Adrenal gland (tissue), 12 donors: ENCODE results near the gene CRYGN. TPM values are rescaled to one million over a fixed set of nuclear protein-coding genes. Genes with fewer than 3 reads are reported as not detected.

Experiments
- DNase-seq, 7 donors: peaks; one replicate each; pipeline ENCODE4 v3.0.0-alpha.2; 2019 to 2020
- H3K27ac ChIP-seq, 5 donors: fragments of 200-600 bp; sonication (generic) in 4 of 5; 1 replicate in 3 of 5; 2 replicates in 2 of 5; pipeline versions ENCODE4 v1.5.1 to v1.8.0; 2016 to 2020; ENCODE audit warnings: mild to moderate bottlenecking in 1 of 5
- H3K27me3 ChIP-seq: fragments of 200-600 bp; 2 replicates; pipeline ENCODE4 v1.8.0; 2021
- H3K36me3 ChIP-seq, 2 donors: fragments of 200-600 bp; replicated peaks in 1 of 2; 1 replicate in 1 of 2; 2 replicates in 1 of 2; pipeline versions ENCODE4 v1.5.1 to v1.8.0; 2018 to 2022
- H3K4me1 ChIP-seq, 2 donors: fragments of 200-600 bp; replicated peaks in 1 of 2; 1 replicate in 1 of 2; 2 replicates in 1 of 2; pipeline versions ENCODE4 v1.5.1 to v1.8.0; 2018 to 2021
- H3K4me3 ChIP-seq, 4 donors: fragments of 200-600 bp; sonication (generic) in 3 of 4; one replicate each; pipeline ENCODE4 v1.5.1; 2016 to 2018
- H3K9me3 ChIP-seq, 3 donors: fragments of 200-600 bp; sonication (generic) in 1 of 3; replicated peaks in 1 of 3; 1 replicate in 2 of 3; 2 replicates in 1 of 3; pipeline versions ENCODE4 v1.5.1 to v1.8.0; 2016 to 2021
- POLR2A ChIP-seq, 2 donors: fragments of 450-650 bp; IDR thresholded peaks; one replicate each; pipeline ENCODE4 v1.6.1; 2017; ENCODE audit warnings: antibody characterized with exemption in 2 of 2, mild to moderate bottlenecking in 2 of 2, moderate library complexity in 1 of 2
- WGBS, 4 donors: extraction: QIAGEN DNeasy Blood & Tissue Kit in 2 of 4; methylation state at CpG; one replicate each; pipeline versions ENCODE4 v1.1.5 to v1.1.7; 2013 to 2017; 5-methylcytosine and 5-hydroxymethylcytosine counted together
- intact Hi-C, 2 donors: fragments of 100-400 bp; cut with DNase I; formaldehyde crosslinking; loops; one replicate each; pipeline versions ENCODE4 v1.14.1 to v1.15.0; 2022 to 2023
- polyA plus RNA-seq, 3 donors: library from polyadenylated mRNA; stranded (reverse); fragments of 200-250 nt in 2 of 3; fragments of 350-450 nt in 1 of 3; fragmentation: Illumina TruSeq in 1 of 3; extraction: RNeasy Lipid Tissue Mini Kit (QIAGEN cat#74804) in 1 of 3; gene quantifications; one replicate each; pipeline ENCODE4 v1.2.3, GENCODE V29; 2013 to 2014
- total RNA-seq, 9 donors: library from RNA; depleted of rRNA in 4 of 9; stranded (reverse); fragments of >200 nt in 4 of 9; fragments of 120-200 nt in 1 of 9; fragmentation: NEBNext Ultra II Directional in 1 of 9; extraction: Animal tissue kit (Norgen Biotek cat#: 25700) in 1 of 9; gene quantifications; one replicate each; pipeline versions ENCODE4 v1.1.0 to v1.2.4, GENCODE V29; 2013 to 2023
- TF ChIP-seq, protein P1 (sequence below), 6 experiments: fragments of 450-650 bp in 4 of 6; fragments of 200-600 bp in 2 of 6; sonication (generic) in 1 of 6; IDR thresholded peaks; 1 replicate in 5 of 6; 2 replicates in 1 of 6; pipeline versions ENCODE4 v1.5.1 to v1.8.0; 2016 to 2021; ENCODE audit warnings: antibody characterized with exemption in 6 of 6, mild to moderate bottlenecking in 2 of 6, moderate library complexity in 1 of 6
- donor health status: healthy with polysubstance abuse.
- donor health status: Bipolar disorder and iron deficiency.
- donor health status: DM: yes; HTN: yes; CAD: no.
- donor health status: DM: no; HTN: no; CAD: no.
- donor health status: DM: no; HTN: no; CAD: no.
- donor health status: DM: yes; HTN: yes; CAD: no.

The CRYGN gene
- total and polyA plus RNA-seq, 12 donors: 0.11 to 0.88 (median 0.49) TPM; not detected in 6

DNA sequence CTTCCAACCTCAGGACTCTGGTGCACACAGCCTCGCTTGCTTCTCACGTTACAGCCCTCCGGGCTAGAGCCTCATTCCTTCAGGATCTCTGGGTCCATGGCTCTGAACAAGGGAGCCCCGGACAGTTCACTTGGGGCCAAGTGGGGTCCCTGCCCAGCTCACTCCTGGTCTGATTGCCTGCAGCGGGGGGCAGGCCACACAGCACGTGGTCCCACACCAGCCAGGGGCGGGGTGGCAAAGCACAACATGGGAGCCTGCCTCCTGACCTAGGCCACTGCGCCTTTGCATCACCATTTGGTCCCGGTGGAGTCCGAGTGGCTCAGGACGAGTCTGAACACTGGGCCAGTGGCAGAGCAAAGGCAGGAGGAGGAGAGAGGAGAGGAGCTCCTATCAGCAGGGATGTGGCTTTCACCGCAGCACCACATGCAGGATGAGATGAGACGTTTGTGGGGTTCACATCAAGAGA is 13.4 kb upstream of the CRYGN start:
- peak in 3 of 7 donors; percentile 10 to 40 (median 11) for DNase-seq
- WGBS, 4 donors: 78 to 85% (median 84%) methylated on average over 7 to 13 of the region's 13 CpGs
- no peak for TF ChIP-seq POLR2A (IDR thresholded peaks at IDR 0.05)
- TF ChIP-seq, protein P1, sequence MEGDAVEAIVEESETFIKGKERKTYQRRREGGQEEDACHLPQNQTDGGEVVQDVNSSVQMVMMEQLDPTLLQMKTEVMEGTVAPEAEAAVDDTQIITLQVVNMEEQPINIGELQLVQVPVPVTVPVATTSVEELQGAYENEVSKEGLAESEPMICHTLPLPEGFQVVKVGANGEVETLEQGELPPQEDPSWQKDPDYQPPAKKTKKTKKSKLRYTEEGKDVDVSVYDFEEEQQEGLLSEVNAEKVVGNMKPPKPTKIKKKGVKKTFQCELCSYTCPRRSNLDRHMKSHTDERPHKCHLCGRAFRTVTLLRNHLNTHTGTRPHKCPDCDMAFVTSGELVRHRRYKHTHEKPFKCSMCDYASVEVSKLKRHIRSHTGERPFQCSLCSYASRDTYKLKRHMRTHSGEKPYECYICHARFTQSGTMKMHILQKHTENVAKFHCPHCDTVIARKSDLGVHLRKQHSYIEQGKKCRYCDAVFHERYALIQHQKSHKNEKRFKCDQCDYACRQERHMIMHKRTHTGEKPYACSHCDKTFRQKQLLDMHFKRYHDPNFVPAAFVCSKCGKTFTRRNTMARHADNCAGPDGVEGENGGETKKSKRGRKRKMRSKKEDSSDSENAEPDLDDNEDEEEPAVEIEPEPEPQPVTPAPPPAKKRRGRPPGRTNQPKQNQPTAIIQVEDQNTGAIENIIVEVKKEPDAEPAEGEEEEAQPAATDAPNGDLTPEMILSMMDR (IDR thresholded peaks at IDR 0.05): no peak
- no peaks in the 10 kb centered on the region for H3K36me3 ChIP-seq
- H3K9me3 ChIP-seq: no peaks in the 10 kb centered on the region
- no peak overlapping the region for H3K4me3 ChIP-seq
- intact Hi-C loops: loop anchor here in 1 of 2 donors (5.0 kb wide), 1 partner anchor 86 kb away; no protein-coding TSS in a partner anchor
- no peak overlapping the region for H3K27ac ChIP-seq
- H3K27me3 ChIP-seq: no peaks in the 10 kb centered on the region
- peaks cover 0 to 1% of the 10 kb centered on the region in 2 donors for H3K4me1 ChIP-seq

DNA sequence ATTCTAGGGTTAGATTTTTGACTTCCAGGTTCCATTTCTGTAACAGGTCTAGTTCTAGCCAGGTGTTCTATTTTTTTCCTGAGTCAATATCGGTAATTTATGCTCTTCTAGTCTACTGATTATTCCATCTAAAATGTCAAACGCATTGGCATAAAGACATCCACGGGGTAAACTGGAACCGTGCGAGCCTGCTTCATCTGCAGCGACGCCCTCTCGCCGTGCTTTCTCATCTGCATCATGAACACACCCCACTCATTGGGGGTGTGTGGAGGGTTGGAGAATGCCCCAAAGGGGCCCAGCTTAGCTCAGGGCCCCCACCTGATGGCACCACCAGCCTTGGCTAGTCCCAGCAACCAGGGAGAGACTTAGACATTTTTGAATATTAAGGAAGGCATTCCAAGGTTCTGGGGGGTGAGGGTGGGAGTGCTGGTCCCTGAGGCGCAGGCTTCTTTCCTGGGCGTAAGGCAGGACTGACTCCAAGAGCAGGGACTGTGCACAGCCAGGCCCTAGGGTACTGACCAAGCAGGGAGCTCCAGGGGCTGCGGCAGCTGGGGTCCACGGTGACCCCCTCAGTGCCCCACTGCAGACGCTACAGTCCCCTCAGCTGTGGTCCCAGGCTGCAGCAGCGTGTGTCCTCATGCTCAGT is 12.9 kb upstream of the CRYGN start:
- peaks cover 0 to 4% of the 10 kb centered on the region in 2 donors for H3K4me1 ChIP-seq
- peak in 3 of 7 donors; percentile 9 to 39 (median 10) for DNase-seq
- intact Hi-C loops: loop anchor here in 1 of 2 donors (5.0 kb wide), 1 partner anchor 86 kb away; no protein-coding TSS in a partner anchor
- no peak for TF ChIP-seq POLR2A (IDR thresholded peaks at IDR 0.05)
- 83 to 91% (median 88%) methylated on average over 10 to 15 of the region's 15 CpGs for WGBS, 4 donors
- no peak overlapping the region for H3K27ac ChIP-seq
- no peaks in the 10 kb centered on the region for H3K27me3 ChIP-seq
- H3K4me3 ChIP-seq: no peak overlapping the region
- H3K36me3 ChIP-seq: no peaks in the 10 kb centered on the region
- no peaks in the 10 kb centered on the region for H3K9me3 ChIP-seq

DNA sequence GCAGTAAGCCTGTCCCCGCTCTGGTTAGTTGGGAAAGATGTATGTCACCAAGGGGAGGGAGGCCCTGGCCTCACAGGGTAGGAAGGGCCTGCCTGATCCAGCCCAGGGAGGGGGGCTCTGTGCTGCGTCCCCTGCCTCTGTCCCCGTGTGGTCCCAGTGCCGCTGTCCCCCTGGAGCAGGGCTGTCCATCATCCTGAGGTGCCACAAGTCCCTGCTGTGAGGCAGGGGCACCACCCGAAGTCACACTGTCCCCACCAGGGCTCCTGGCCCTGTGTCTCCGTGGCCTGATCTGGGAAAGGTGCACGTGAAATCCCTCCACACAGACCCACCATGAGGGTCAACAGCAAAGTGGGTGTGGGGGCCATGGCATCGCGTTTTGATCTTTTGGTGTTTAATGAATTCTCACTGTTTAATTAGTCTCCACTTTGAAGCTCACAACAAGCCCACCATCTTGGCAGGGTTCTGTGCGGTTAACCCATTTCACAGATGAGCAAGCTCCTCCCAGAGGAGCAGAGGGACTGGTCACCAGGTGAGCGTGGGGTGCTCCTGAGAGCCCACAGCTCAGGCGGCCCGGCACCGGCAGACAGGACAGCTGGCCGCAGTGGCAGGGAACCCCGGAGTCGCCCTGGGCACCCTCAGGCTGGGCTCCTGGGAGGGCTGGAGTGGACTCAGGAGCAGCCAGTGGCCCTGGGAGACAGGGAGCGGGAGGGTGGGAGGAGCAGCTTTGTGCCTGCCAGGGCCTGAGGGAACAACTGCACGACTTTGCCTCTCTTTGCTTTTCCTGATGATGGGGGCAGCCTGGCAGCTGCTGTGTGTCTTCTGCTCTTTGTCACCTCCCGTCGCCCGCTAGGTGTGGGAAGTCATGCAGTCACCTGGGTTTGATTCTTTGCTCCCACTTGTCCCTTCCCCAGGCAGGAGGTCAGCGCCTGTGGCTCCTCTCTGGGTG is 12.0 kb upstream of the CRYGN start:
- H3K9me3 ChIP-seq: no peaks in the 10 kb centered on the region
- intact Hi-C loops: loop anchor here in 1 of 2 donors (5.0 kb wide), 1 partner anchor 85 kb away; no protein-coding TSS in a partner anchor
- 78 to 87% (median 83%) methylated on average over 18 to 23 of the region's 23 CpGs for WGBS, 4 donors
- TF ChIP-seq, protein P1 (IDR thresholded peaks at IDR 0.05): no peak
- no peak for TF ChIP-seq POLR2A (IDR thresholded peaks at IDR 0.05)
- H3K4me1 ChIP-seq: peaks cover 0 to 4% of the 10 kb centered on the region in 2 donors
- peak in 3 of 7 donors; percentile 5 to 18 (median 8) for DNase-seq
- no peaks in the 10 kb centered on the region for H3K36me3 ChIP-seq
- no peaks in the 10 kb centered on the region for H3K27me3 ChIP-seq
- H3K4me3 ChIP-seq: no peak overlapping the region
- no peak overlapping the region for H3K27ac ChIP-seq

DNA sequence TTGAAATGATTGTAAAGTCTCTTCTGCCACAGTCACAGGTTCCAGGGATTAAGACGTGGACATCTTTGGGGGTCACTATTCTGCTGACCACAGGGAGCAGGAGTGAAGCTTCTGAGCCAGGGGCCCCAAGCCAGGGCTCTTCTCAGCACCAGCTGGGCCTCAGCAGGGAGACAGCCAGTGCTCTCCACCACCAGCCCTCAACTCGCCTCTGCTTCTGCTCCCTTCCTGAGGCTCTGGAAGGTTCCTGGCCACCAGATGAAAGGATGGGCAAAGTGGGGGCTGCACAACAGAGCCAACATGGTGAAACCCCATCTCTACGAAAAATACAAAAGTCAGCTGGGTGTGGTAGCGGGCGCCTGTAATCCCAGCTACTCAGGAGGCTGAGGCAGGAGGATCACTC is 11.2 kb upstream of the CRYGN start:
- intact Hi-C loops: loop anchor here in 1 of 2 donors (5.0 kb wide), 1 partner anchor 84 kb away; no protein-coding TSS in a partner anchor
- peaks cover 0 to 4% of the 10 kb centered on the region in 2 donors for H3K4me1 ChIP-seq
- no peaks in the 10 kb centered on the region for H3K9me3 ChIP-seq
- H3K27ac ChIP-seq: no peak overlapping the region
- no peak overlapping the region for H3K4me3 ChIP-seq
- H3K36me3 ChIP-seq: no peaks in the 10 kb centered on the region
- no peaks in the 10 kb centered on the region for H3K27me3 ChIP-seq
- TF ChIP-seq, protein P1 (IDR thresholded peaks at IDR 0.05): no peak
- TF ChIP-seq POLR2A (IDR thresholded peaks at IDR 0.05): no peak
- 85 to 88% (median 86%) methylated on average over 4 to 5 of the region's 5 CpGs for WGBS, 4 donors
- peak in 1 of 7 donors; percentile 6 for DNase-seq
